ENCODE results near the gene ZNF266.

GRCh38 chr19:9406798-9407352 lies 28.5 kb downstream of the ZNF266 start:
- TF ChIP-seq POLR2AphosphoS5 (IDR thresholded peaks at IDR 0.05) (peak in 1 of 2 donors; percentile 34), POLR2A (IDR thresholded peaks at IDR 0.05; ENCODE audit: low read depth) (no peak)

Data from esophagus muscularis mucosa (tissue), 2 donors.